ACHN (cell line): ENCODE results near the gene TAF3.

ENCODE experiments used
- DNase-seq: peaks from one replicate; pipeline ENCODE4 v3.0.0-alpha.2; 2015
- in situ Hi-C: cut with HindIII; loops from 2 replicates; pipeline ENCODE4 v1.10.0; 2017; ENCODE audit warnings: low sequenced_read_pairs, low pct_ligation_motif_present, low pct_unique_long_range_greater_than_20kb

The TAF3 gene

GRCh38 chr10:8035641-8036470, 217.6 kb downstream of the TAF3 start:
- in situ Hi-C loops, result no loop called here
- no peak for DNase-seq

GRCh38 chr10:8036506-8037198, 218.3 kb downstream of the TAF3 start:
- in situ Hi-C loops, result no loop called here
- no peak for DNase-seq

DNA sequence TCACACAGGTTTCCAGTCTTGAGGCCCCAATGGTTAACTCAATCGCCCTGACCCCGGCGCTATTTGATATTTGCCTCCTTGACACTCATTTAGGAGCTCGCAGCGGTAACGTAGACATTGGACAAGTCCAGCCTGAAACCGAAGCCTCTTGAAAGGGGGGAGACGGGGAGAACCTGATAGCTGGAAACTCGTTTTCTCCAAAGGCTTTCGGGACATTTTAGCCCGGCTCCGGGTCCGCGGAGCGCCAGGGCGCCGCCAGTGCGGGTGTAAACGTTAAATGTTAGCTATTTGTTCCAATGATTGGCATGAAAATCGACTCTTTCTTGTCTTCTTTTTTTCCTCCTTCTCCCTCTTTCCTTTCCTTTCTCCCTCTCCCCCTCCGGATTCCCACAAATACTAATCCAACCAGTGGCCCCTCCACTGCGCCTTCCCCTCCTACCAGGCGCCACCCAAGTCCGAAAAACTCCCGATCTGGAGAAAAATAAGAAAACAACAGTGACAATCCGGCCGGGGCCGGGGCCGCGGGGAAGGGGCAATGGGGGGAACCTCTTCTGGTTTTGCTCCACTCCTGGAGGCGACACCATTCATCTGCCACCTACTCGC, 219.0 kb downstream of the TAF3 start:
- in situ Hi-C loops, result no loop called here
- no peak for DNase-seq

GRCh38 chr10:8037941-8038894, 219.9 kb downstream of the TAF3 start:
- in situ Hi-C loops, result no loop called here
- DNase-seq, result no peak

- in situ Hi-C loops, result no loop called here
- DNase-seq, result no peak
These were observed 221.1 kb downstream of the TAF3 start for GRCh38 chr10:8039321-8039881.

GRCh38 chr10:8040651-8041050, 222.3 kb downstream of the TAF3 start:
- no peak for DNase-seq
- in situ Hi-C loops, result no loop called here

- no peak for DNase-seq
- in situ Hi-C loops, result no loop called here
These were observed 223.1 kb downstream of the TAF3 start for GRCh38 chr10:8041284-8041991.

GRCh38 chr10:8041992-8042720, 223.9 kb downstream of the TAF3 start:
- no peak for DNase-seq
- in situ Hi-C loops, result no loop called here

DNA sequence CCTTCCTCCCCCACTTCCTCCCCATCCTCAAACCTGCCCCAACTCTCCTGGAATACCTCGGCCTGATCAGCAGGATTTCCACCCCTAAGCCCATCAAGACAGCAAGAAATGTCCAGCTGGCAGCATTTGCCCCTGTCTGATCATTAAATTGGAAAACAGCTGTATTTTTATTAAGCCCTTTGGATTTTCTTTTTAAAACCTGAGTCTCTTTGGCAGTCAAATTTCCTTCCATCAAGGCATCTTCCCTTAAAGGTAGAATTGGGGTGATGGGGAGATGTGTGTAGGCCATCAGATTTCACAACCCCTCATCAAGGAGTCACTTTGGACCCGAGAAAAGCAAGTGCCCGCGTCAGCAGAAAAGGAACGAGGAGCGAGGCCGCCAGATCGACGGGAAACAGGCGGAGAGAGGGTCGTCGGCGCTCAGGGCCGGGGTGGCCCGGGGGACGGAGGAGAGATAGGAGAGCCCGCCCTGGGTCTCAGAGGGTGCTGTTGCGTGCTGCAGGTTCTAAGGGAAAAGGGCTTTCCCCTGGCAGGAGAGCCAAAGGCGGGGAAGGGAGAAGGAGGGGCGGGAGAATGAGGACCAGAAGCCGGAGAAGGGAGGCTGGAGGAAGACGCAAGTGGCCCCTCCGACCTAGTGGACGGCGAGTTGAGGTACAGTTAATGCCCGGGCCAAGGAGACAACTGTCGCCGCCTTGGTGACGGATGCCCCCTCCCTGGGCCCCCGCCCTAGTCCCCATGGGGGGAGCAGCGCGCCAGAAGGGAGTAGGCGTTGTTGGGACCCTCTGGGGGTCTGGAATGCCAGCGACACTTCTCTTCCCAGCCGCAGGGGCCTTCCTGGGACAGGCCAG, 224.6 kb downstream of the TAF3 start:
- no peak for DNase-seq
- in situ Hi-C loops, result no loop called here

- in situ Hi-C loops, result no loop called here
- no peak for DNase-seq
These were observed 225.4 kb downstream of the TAF3 start for GRCh38 chr10:8043569-8044306.

DNA sequence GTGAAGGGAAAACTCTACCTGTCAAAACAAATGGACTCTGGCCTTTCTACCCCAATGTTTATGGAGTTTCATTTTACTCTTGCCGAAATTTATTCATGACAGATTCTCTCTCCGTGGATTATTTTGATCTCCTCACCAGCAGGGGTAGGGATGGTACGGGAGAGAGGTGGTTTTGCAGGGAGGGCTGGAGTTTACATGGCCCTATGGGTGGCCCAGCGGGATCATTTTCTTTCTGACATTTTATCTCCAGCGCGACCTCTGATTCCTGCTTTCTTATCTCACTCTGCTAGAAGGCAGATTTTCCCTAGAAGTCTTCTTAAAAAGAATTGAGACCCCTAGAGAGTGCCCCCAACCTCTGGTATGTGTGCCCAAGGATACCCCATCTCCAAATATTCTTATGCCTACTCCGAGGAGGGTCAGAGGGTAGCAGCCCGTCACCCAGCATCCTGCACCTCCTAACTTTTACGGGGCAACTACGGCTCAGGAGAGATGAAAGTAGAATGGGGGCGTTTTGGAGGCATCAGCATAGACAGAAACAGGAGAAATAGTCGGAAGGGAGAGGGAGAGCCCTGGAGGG, 226.1 kb downstream of the TAF3 start:
- in situ Hi-C loops, result no loop called here
- DNase-seq, result no peak

GRCh38 chr10:8044908-8045725, 226.8 kb downstream of the TAF3 start:
- DNase-seq, result peak; percentile 9

GRCh38 chr10:8045726-8046494, 227.6 kb downstream of the TAF3 start:
- in situ Hi-C loops, result no loop called here
- DNase-seq, result no peak

More at GRCh38 chr10:8044908-8045725, 226.8 kb downstream of the TAF3 start:
- in situ Hi-C loops, result no loop called here
